IMR-90 (cell line): Measurements from ENCODE around the gene CLNK. TPM values are rescaled to one million over a fixed set of nuclear protein-coding genes. Genes with fewer than 3 reads are reported as not detected.

Experiments used
- ATAC-seq: fragments of 200-7000 bp; cut with Tn5 transposase; 2 replicates; pipeline ENCODE4 v1.9.1; 2020; ENCODE audit warnings: low read depth, mild to moderate bottlenecking, moderate library complexity
- BruUV-seq: library from RNA; stranded (reverse); fragments of 400-500 nt; replicated peaks from 2 replicates; lab custom pipeline; 2021; lab: Mats Ljungman, UMichigan
- CTCF ChIA-PET: fragments of 300-600 bp; formaldehyde crosslinking; extraction: SDS; loops from one replicate; lab custom pipeline; 2021; ENCODE audit warnings: antibody characterized with exemption; lab: Yijun Ruan, JAX
- POLR2A ChIA-PET: fragments of 300-600 bp; sonication (Branson Sonifier 250); formaldehyde crosslinking; loops from one replicate; lab custom pipeline; 2022; ENCODE audit warnings: antibody characterized with exemption; ENCODE audit not compliant: unreplicated experiment; lab: Charles Lee
- DNase-seq: peaks from one replicate; pipeline ENCODE4 v3.0.0; 2013
- H2AFZ ChIP-seq: replicated peaks from 2 replicates; pipeline ENCODE3; 2013; ENCODE audit warnings: low read length, mild to moderate bottlenecking; ENCODE audit not compliant: poor library complexity
- H2AK5ac ChIP-seq: 2 replicates; pipeline ENCODE4 v1.6.1; 2013; ENCODE audit warnings: low read depth, low read length, inconsistent platforms
- H2AK9ac ChIP-seq: replicated peaks from 2 replicates; pipeline ENCODE3; 2013; ENCODE audit warnings: mild to moderate bottlenecking, low read depth, low read length, moderate library complexity; ENCODE audit not compliant: poor library complexity
- H2BK120ac ChIP-seq: 2 replicates; pipeline ENCODE4 v1.6.1; 2013; ENCODE audit warnings: low read depth, low read length, inconsistent platforms
- H2BK15ac ChIP-seq: 3 replicates; pipeline ENCODE4 v1.6.1; 2013; ENCODE audit warnings: low read depth, low read length, inconsistent platforms
- H2BK20ac ChIP-seq: 2 replicates; pipeline ENCODE4 v1.6.1; 2013; ENCODE audit warnings: low read depth, mild to moderate bottlenecking, inconsistent platforms, low read length, moderate library complexity
- H2BK5ac ChIP-seq: 2 replicates; pipeline ENCODE4 v1.6.1; 2013; ENCODE audit warnings: mild to moderate bottlenecking, low read depth, low read length, inconsistent platforms; ENCODE audit not compliant: poor library complexity, severe bottlenecking
- H3K14ac ChIP-seq: replicated peaks from 2 replicates; pipeline ENCODE4 v1.6.1; 2013; ENCODE audit warnings: low read depth, low read length, inconsistent platforms
- H3K18ac ChIP-seq: 2 replicates; pipeline ENCODE4 v1.6.1; 2013; ENCODE audit warnings: low read depth, low read length, control low read depth
- H3K23ac ChIP-seq: 2 replicates; pipeline ENCODE4 v1.6.1; 2013; ENCODE audit warnings: low read depth, low read length, inconsistent platforms
- H3K27ac ChIP-seq: 2 replicates; pipeline ENCODE4 v1.5.1; 2013; ENCODE audit warnings: mild to moderate bottlenecking, control low read depth, low read length; ENCODE audit not compliant: insufficient read depth
- H3K27me3 ChIP-seq: 2 replicates; pipeline ENCODE4 v1.6.1; 2013; ENCODE audit warnings: low read length; ENCODE audit not compliant: control insufficient read depth, insufficient read depth
- H3K36me3 ChIP-seq: 2 replicates; pipeline ENCODE4 v1.6.1; 2013; ENCODE audit warnings: low read length, mixed read lengths; ENCODE audit not compliant: control insufficient read depth, insufficient read depth
- H3K4ac ChIP-seq: 2 replicates; pipeline ENCODE4 v1.6.1; 2013; ENCODE audit warnings: low read depth, low read length, inconsistent platforms
- H3K4me1 ChIP-seq: 2 replicates; pipeline ENCODE4 v1.6.1; 2013; ENCODE audit warnings: low read length, mixed read lengths; ENCODE audit not compliant: control insufficient read depth, insufficient read depth
- H3K4me2 ChIP-seq: 2 replicates; pipeline ENCODE4 v1.6.1; 2013; ENCODE audit warnings: low read depth, mild to moderate bottlenecking, control low read depth, low read length, moderate library complexity
- H3K4me3 ChIP-seq: 2 replicates; pipeline ENCODE4 v1.5.1; 2013; ENCODE audit warnings: low read depth, mild to moderate bottlenecking, control low read depth, low read length, moderate library complexity; ENCODE audit not compliant: insufficient read depth
- H3K56ac ChIP-seq: 2 replicates; pipeline ENCODE4 v1.6.1; 2013; ENCODE audit warnings: low read length, inconsistent platforms; ENCODE audit not compliant: insufficient read depth; ENCODE audit errors: extremely low read depth
- H3K79me1 ChIP-seq, 2 experiments: 2 replicates each; pipeline ENCODE4 v1.6.1; 2013; ENCODE audit warnings: low read length in 2 of 2, inconsistent platforms in 1 of 2, low read depth in 1 of 2
- H3K9ac ChIP-seq: 2 replicates; pipeline ENCODE4 v1.6.1; 2013; ENCODE audit warnings: low read depth, low read length, control low read depth
- H3K9me1 ChIP-seq: 2 replicates; pipeline ENCODE4 v1.6.1; 2013; ENCODE audit warnings: low read length, inconsistent platforms; ENCODE audit not compliant: insufficient read depth
- H3K9me3 ChIP-seq: 2 replicates; pipeline ENCODE4 v1.6.1; 2013; ENCODE audit warnings: low read length; ENCODE audit not compliant: control insufficient read depth, insufficient read depth
- H4K20me1 ChIP-seq: 2 replicates; pipeline ENCODE4 v1.6.1; 2013; ENCODE audit warnings: low read length, inconsistent platforms; ENCODE audit not compliant: insufficient read depth
- H4K5ac ChIP-seq: 2 replicates; pipeline ENCODE4 v1.6.1; 2013; ENCODE audit warnings: mild to moderate bottlenecking, low read depth, low read length, control low read depth
- H4K8ac ChIP-seq, 2 experiments: 2 replicates each; pipeline ENCODE4 v1.6.1; 2013; ENCODE audit warnings: low read depth in 2 of 2, low read length in 2 of 2, control low read depth in 1 of 2, inconsistent platforms in 1 of 2
- H4K91ac ChIP-seq: 2 replicates; pipeline ENCODE4 v1.6.1; 2013; ENCODE audit warnings: low read depth, low read length, inconsistent platforms; ENCODE audit not compliant: insufficient read depth
- BHLHE40 ChIP-seq: fragments of 150-350 bp; IDR thresholded peaks from 2 replicates; pipeline ENCODE4 v1.6.1; 2016; ENCODE audit warnings: mild to moderate bottlenecking, low read depth, low read length
- CEBPB ChIP-seq: IDR thresholded peaks from 2 replicates; pipeline ENCODE4 v1.6.1; 2012; ENCODE audit warnings: low read depth, low read length, improper control_type of control experiment
- CHD1 ChIP-seq: IDR thresholded peaks from 2 replicates; pipeline ENCODE4 v1.6.1; 2012; ENCODE audit warnings: low read depth, low read length, improper control_type of control experiment
- CTCF ChIP-seq: conservative IDR thresholded peaks from 2 replicates; pipeline ENCODE4 v1.5.1; 2012; ENCODE audit warnings: mild to moderate bottlenecking, low read depth, low read length, improper control_type of control experiment
- ELK1 ChIP-seq: fragments of 150-350 bp; IDR thresholded peaks from 2 replicates; pipeline ENCODE4 v1.6.1; 2016; ENCODE audit warnings: low read depth, mild to moderate bottlenecking, low read length, moderate library complexity, borderline replicate concordance
- FOS ChIP-seq: fragments of 150-350 bp; IDR thresholded peaks from 2 replicates; pipeline ENCODE4 v1.6.1; 2016; ENCODE audit warnings: low read depth, low read length
- MAFK ChIP-seq: IDR thresholded peaks from 2 replicates; pipeline ENCODE4 v1.6.1; 2012; ENCODE audit warnings: low read depth, low read length, improper control_type of control experiment
- MAZ ChIP-seq: IDR thresholded peaks from 2 replicates; pipeline ENCODE4 v1.6.1; 2012; ENCODE audit warnings: low read depth, mild to moderate bottlenecking, low read length, improper control_type of control experiment, moderate library complexity, borderline replicate concordance
- MXI1 ChIP-seq: IDR thresholded peaks from 2 replicates; pipeline ENCODE4 v1.6.1; 2012; ENCODE audit warnings: low read depth, mild to moderate bottlenecking, low read length, moderate library complexity, borderline replicate concordance
- NFE2L2 ChIP-seq: fragments of 150-350 bp; IDR thresholded peaks from 2 replicates; pipeline ENCODE4 v1.6.1; 2016; ENCODE audit warnings: low read depth, mild to moderate bottlenecking, low read length
- POLR2A ChIP-seq: IDR thresholded peaks from 2 replicates; pipeline ENCODE4 v1.6.1; 2012; ENCODE audit warnings: mild to moderate bottlenecking, low read depth, low read length
- RAD21 ChIP-seq: IDR thresholded peaks from 2 replicates; pipeline ENCODE4 v1.6.1; 2012; ENCODE audit warnings: low read length, improper control_type of control experiment
- RCOR1 ChIP-seq: IDR thresholded peaks from 2 replicates; pipeline ENCODE4 v1.6.1; 2012; ENCODE audit warnings: mild to moderate bottlenecking, low read length, improper control_type of control experiment; ENCODE audit not compliant: insufficient replicate concordance
- RFX5 ChIP-seq: IDR thresholded peaks from 2 replicates; pipeline ENCODE4 v1.8.0; 2012; ENCODE audit warnings: low read depth, mild to moderate bottlenecking, low read length, moderate library complexity
- SMC3 ChIP-seq: fragments of 150-350 bp; IDR thresholded peaks from 2 replicates; pipeline ENCODE4 v1.6.1; 2016; ENCODE audit warnings: low read depth, mild to moderate bottlenecking, antibody characterized with exemption, low read length, moderate library complexity
- USF2 ChIP-seq: fragments of 150-350 bp; IDR thresholded peaks from 2 replicates; pipeline ENCODE4 v1.6.1; 2017; ENCODE audit warnings: mild to moderate bottlenecking, antibody characterized with exemption, low read length, low read depth
- WGBS, 2 experiments: methylation state at CpG; one replicate each; pipeline versions ENCODE4 v1.1.5 to v1.1.7; 2013; ENCODE audit warnings: missing lambda C conversion rate in 2 of 2; ENCODE audit not compliant: insufficient read length in 1 of 2; ENCODE audit errors: extremely low coverage in 2 of 2; 5-methylcytosine and 5-hydroxymethylcytosine counted together
- dilution Hi-C: fragments of 300-500 bp; cut with HindIII; formaldehyde crosslinking; loops from one replicate; pipeline ENCODE4 v1.14.3; 2018; ENCODE audit warnings: low sequenced_read_pairs; ENCODE audit not compliant: unreplicated experiment
- in situ Hi-C: fragments of 300-500 bp; cut with MboI; formaldehyde crosslinking; loops from 3 replicates; pipeline ENCODE4 v1.14.3; 2019; ENCODE audit warnings: low sequenced_read_pairs, inconsistent platforms, mixed read lengths
- intact Hi-C: fragments of 100-400 bp; cut with micrococcal nuclease; formaldehyde crosslinking; loops from 2 replicates; pipeline ENCODE4 v1.10.0; 2022
- polyA plus RNA-seq, 3 experiments: library from polyadenylated mRNA; depleted of rRNA; stranded (reverse); fragments of >200 nt; gene quantifications; 2 replicates each; pipeline ENCODE4 v1.2.3, GENCODE V29; 2012; ENCODE audit warnings: low replicate concordance in 1 of 3
- total RNA-seq: library from RNA; depleted of rRNA; stranded (reverse); fragments of >200 nt; gene quantifications from 2 replicates; pipeline ENCODE4 v1.2.3, GENCODE V29; 2012

Gene CLNK
- total and polyA plus RNA-seq, 2 of the 4 experiments (the other 2 are of a cell fraction), result not detected

- Histone ChIP-seq H3K79me1 (no peaks in the 10 kb centered on the region), H3K23ac (no peak overlapping the region), H3K36me3 (no peaks in the 10 kb centered on the region), H3K9ac (no peak overlapping the region), H2AK9ac (no peak overlapping the region), H3K4me2 (no peak overlapping the region), H3K4me1 (no peaks in the 10 kb centered on the region), H3K9me1 (0 out of 2 replicates have a peak, but pooled peaks cover 3% of the 10 kb centered on the region), H2BK120ac (no peak overlapping the region), H3K56ac (no peak overlapping the region), H3K18ac (no peak overlapping the region), H4K8ac (no peak overlapping the region), H4K20me1 (no peaks in the 10 kb centered on the region), H3K27ac (no peak overlapping the region), H3K4ac (no peak overlapping the region), H3K4me3 (no peak overlapping the region), H3K27me3 (peaks cover 2% of the 10 kb centered on the region; the same call in 1 of the 2 replicates), H2AFZ (no peak overlapping the region), H4K91ac (no peak overlapping the region), H2AK5ac (no peak overlapping the region), H4K5ac (no peak overlapping the region), H2BK20ac (no peak overlapping the region), H3K9me3 (no peaks in the 10 kb centered on the region), H2BK15ac (no peak overlapping the region), H3K14ac (no peak overlapping the region), H2BK5ac (no peak overlapping the region)
- ChIA-PET POLR2A (no interaction called here), CTCF (no interaction called here)
- in situ Hi-C loops, result no loop called here
- no TSS peak for BruUV-seq
- DNase-seq (no peak), ATAC-seq (no peak)
- dilution Hi-C loops, result no loop called here
- WGBS, 2 experiments, result no CpG with 5 or more reads among the region's 5 CpGs
- no peak for TF ChIP-seq RFX5
- TF ChIP-seq SMC3, result no peak
- TF ChIP-seq MAZ, result no peak
- TF ChIP-seq CHD1, result no peak
- TF ChIP-seq CEBPB, result no peak
- no peak for TF ChIP-seq BHLHE40
- no peak for TF ChIP-seq FOS
- no peak for TF ChIP-seq USF2
- TF ChIP-seq RCOR1, result no peak
- no peak for TF ChIP-seq MXI1
- no peak for TF ChIP-seq CTCF
- no peak for TF ChIP-seq MAFK
- no peak for TF ChIP-seq NFE2L2
- TF ChIP-seq RAD21, result no peak
- no peak for TF ChIP-seq ELK1
- no peak for TF ChIP-seq POLR2A
- intact Hi-C loops, result no loop called here
Measured at GRCh38 chr4:10677796-10678497, 6.6 kb downstream of the CLNK start.
